H1 (cell line): ENCODE data around the gene FAM53A. TPM values are rescaled to one million over a fixed set of nuclear protein-coding genes. Genes with fewer than 3 reads are reported as not detected.

Experiments
- CTCF ChIA-PET: fragments of 300-600 bp; sonication (Branson Sonifier 250); formaldehyde crosslinking; loops from one replicate; lab custom pipeline; 2021; ENCODE audit not compliant: partially characterized antibody; lab: Charles Lee
- POLR2A ChIA-PET: fragments of 300-600 bp; sonication (Branson Sonifier 250); formaldehyde crosslinking; loops from one replicate; lab custom pipeline; 2021; ENCODE audit warnings: inconsistent platforms; ENCODE audit not compliant: partially characterized antibody; lab: Charles Lee
- DNase-seq, 2 experiments: peaks; one replicate each; pipeline versions ENCODE4 v3.0.0 to v3.0.0-alpha.2; 2010 to 2022; ENCODE audit warnings: low spot score in 2 of 2, low read depth in 1 of 2, mixed read lengths in 1 of 2
- FAIRE-seq: peaks from 2 replicates; lab custom pipeline; 2011; peaks lifted over from hg19 to GRCh38; lab: Jason Lieb, UNC
- H2AFZ ChIP-seq: 2 replicates; pipeline ENCODE4 v1.8.1; 2012; ENCODE audit warnings: low read length, inconsistent platforms
- H2AK5ac ChIP-seq: 2 replicates; pipeline ENCODE4 v1.6.1; 2013; ENCODE audit warnings: low read depth, low read length
- H2BK120ac ChIP-seq: replicated peaks from 2 replicates; pipeline ENCODE3; 2013; ENCODE audit warnings: low read depth, low read length, inconsistent platforms
- H2BK12ac ChIP-seq: 2 replicates; pipeline ENCODE4 v1.6.1; 2013; ENCODE audit warnings: low read depth, low read length
- H2BK15ac ChIP-seq: 2 replicates; pipeline ENCODE4 v1.6.1; 2013; ENCODE audit warnings: low read length
- H2BK20ac ChIP-seq: 2 replicates; pipeline ENCODE4 v1.6.1; 2013; ENCODE audit warnings: low read length
- H2BK5ac ChIP-seq: 2 replicates; pipeline ENCODE4 v1.6.1; 2013; ENCODE audit warnings: low read depth, low read length
- H3K14ac ChIP-seq: 2 replicates; pipeline ENCODE4 v1.6.1; 2013; ENCODE audit warnings: inconsistent platforms; ENCODE audit not compliant: insufficient read length
- H3K18ac ChIP-seq: 2 replicates; pipeline ENCODE4 v1.6.1; 2013; ENCODE audit warnings: low read length; ENCODE audit errors: extremely low read depth
- H3K23ac ChIP-seq: 2 replicates; pipeline ENCODE4 v1.6.1; 2013; ENCODE audit warnings: inconsistent platforms; ENCODE audit not compliant: insufficient read length
- H3K23me2 ChIP-seq: 2 replicates; pipeline ENCODE4 v1.6.1; 2013; ENCODE audit warnings: low read depth, low read length
- H3K27ac ChIP-seq: 2 replicates; pipeline ENCODE4 v1.6.1; 2011; ENCODE audit warnings: low read depth, low read length, inconsistent platforms
- H3K27me3 ChIP-seq, 4 experiments: replicated peaks in 1 of 4; 1 replicate in 1 of 4; 2 replicates in 3 of 4; pipeline versions ENCODE4 v1.6.1 to v1.8.1; 2011 to 2013; ENCODE audit warnings: low read length in 3 of 4, mild to moderate bottlenecking in 3 of 4, inconsistent platforms in 2 of 4, mixed read lengths in 2 of 4, moderate library complexity in 1 of 4; ENCODE audit not compliant: control insufficient read depth in 3 of 4, insufficient read depth in 3 of 4; ENCODE audit errors: extremely low read depth in 1 of 4
- H3K36me3 ChIP-seq, 4 experiments: 2 replicates each; pipeline versions ENCODE4 v1.6.1 to v1.8.1; 2011 to 2013; ENCODE audit warnings: mild to moderate bottlenecking in 4 of 4, low read length in 3 of 4, moderate library complexity in 2 of 4, control low read depth in 1 of 4, inconsistent platforms in 1 of 4; ENCODE audit not compliant: insufficient read depth in 4 of 4, control insufficient read depth in 2 of 4
- H3K4ac ChIP-seq: replicated peaks from 2 replicates; pipeline ENCODE3; 2013; ENCODE audit warnings: low read length, low read depth, mixed read lengths, inconsistent platforms; ENCODE audit not compliant: insufficient read length
- H3K4me1 ChIP-seq, 4 experiments: replicated peaks in 1 of 4; 1 replicate in 1 of 4; 2 replicates in 3 of 4; pipeline versions ENCODE4 v1.6.1 to v1.8.1; 2011 to 2013; ENCODE audit warnings: low read length in 3 of 4, inconsistent platforms in 2 of 4, mixed read lengths in 1 of 4; ENCODE audit not compliant: insufficient read depth in 4 of 4, control insufficient read depth in 3 of 4
- H3K4me2 ChIP-seq, 2 experiments: 2 replicates each; pipeline versions ENCODE4 v1.6.1 to v1.8.1; 2011 to 2013; ENCODE audit warnings: low read depth in 2 of 2, low read length in 2 of 2, control low read depth in 1 of 2, inconsistent platforms in 1 of 2, mild to moderate bottlenecking in 1 of 2; ENCODE audit not compliant: insufficient read depth in 1 of 2
- H3K4me3 ChIP-seq, 4 experiments: fragments of 200-600, 300-600 bp in 1 of 4; sonication (generic), shearing (Covaris generic), sonication (Bioruptor Twin) in 1 of 4; 2 replicates each; pipeline versions ENCODE4 v1.5.1 to v1.8.1; 2011 to 2016; ENCODE audit warnings: low read length in 4 of 4, low read depth in 3 of 4, control low read depth in 2 of 4, inconsistent platforms in 2 of 4, mild to moderate bottlenecking in 2 of 4, mixed read lengths in 1 of 4, moderate library complexity in 1 of 4; ENCODE audit not compliant: insufficient read depth in 2 of 4; ENCODE audit errors: extremely low read depth in 1 of 4
- H3K56ac ChIP-seq: replicated peaks from 2 replicates; pipeline ENCODE3; 2013; ENCODE audit warnings: low read depth, mild to moderate bottlenecking, mixed read lengths, low read length, inconsistent platforms; ENCODE audit not compliant: insufficient read length
- H3K79me1 ChIP-seq: 2 replicates; pipeline ENCODE4 v1.6.1; 2013; ENCODE audit warnings: low read depth, low read length, control low read depth
- H3K79me2 ChIP-seq, 2 experiments: 2 replicates each; pipeline versions ENCODE4 v1.6.1 to v1.8.1; 2012 to 2013; ENCODE audit warnings: low read length in 2 of 2, mild to moderate bottlenecking in 2 of 2, inconsistent platforms in 1 of 2; ENCODE audit not compliant: insufficient read depth in 2 of 2, control insufficient read depth in 1 of 2
- H3K9ac ChIP-seq, 4 experiments: replicated peaks in 1 of 4; 1 replicate in 1 of 4; 2 replicates in 3 of 4; pipeline versions ENCODE4 v1.6.1 to v1.8.1; 2011 to 2013; ENCODE audit warnings: low read depth in 3 of 4, low read length in 3 of 4, control low read depth in 2 of 4, mild to moderate bottlenecking in 2 of 4, moderate library complexity in 2 of 4, inconsistent platforms in 1 of 4; ENCODE audit errors: extremely low read depth in 1 of 4
- H3K9me3 ChIP-seq, 2 experiments: 2 replicates each; pipeline versions ENCODE4 v1.6.1 to v1.8.1; 2012 to 2013; ENCODE audit warnings: mild to moderate bottlenecking in 2 of 2, moderate library complexity in 2 of 2, control low read depth in 1 of 2, inconsistent platforms in 1 of 2, low read depth in 1 of 2, low read length in 1 of 2, mixed read lengths in 1 of 2; ENCODE audit not compliant: insufficient read depth in 2 of 2
- H4K20me1 ChIP-seq, 2 experiments: replicated peaks in 1 of 2; 2 replicates each; pipeline versions ENCODE3 to v1.8.1; 2011 to 2013; ENCODE audit warnings: inconsistent platforms in 2 of 2, low read length in 2 of 2, mild to moderate bottlenecking in 1 of 2; ENCODE audit not compliant: insufficient read depth in 2 of 2, control insufficient read depth in 1 of 2
- H4K5ac ChIP-seq: 2 replicates; pipeline ENCODE4 v1.6.1; 2013; ENCODE audit warnings: low read length, low read depth, mixed read lengths, inconsistent platforms; ENCODE audit not compliant: insufficient read length
- H4K8ac ChIP-seq: 2 replicates; pipeline ENCODE4 v1.8.0; 2013; ENCODE audit warnings: mild to moderate bottlenecking, moderate library complexity, low read length, inconsistent platforms; ENCODE audit not compliant: insufficient read depth; ENCODE audit errors: extremely low read depth
- H4K91ac ChIP-seq: replicated peaks from 2 replicates; pipeline ENCODE3; 2013; ENCODE audit warnings: low read length, mixed read lengths, inconsistent platforms; ENCODE audit not compliant: insufficient read length
- BCL11A ChIP-seq, 2 experiments: IDR thresholded peaks; one replicate each; pipeline ENCODE4 v1.6.1; 2011; ENCODE audit warnings: low read depth in 2 of 2, low read length in 2 of 2, mild to moderate bottlenecking in 2 of 2
- BRCA1 ChIP-seq: IDR thresholded peaks from 2 replicates; pipeline ENCODE4 v1.6.1; 2012; ENCODE audit warnings: low read depth, low read length, improper control_type of control experiment
- CHD1 ChIP-seq: IDR thresholded peaks from 2 replicates; pipeline ENCODE4 v1.6.1; 2012; ENCODE audit warnings: low read depth, low read length, improper control_type of control experiment
- KDM4A ChIP-seq: IDR thresholded peaks from one replicate; pipeline ENCODE4 v1.7.1; 2012; ENCODE audit warnings: low read depth, mild to moderate bottlenecking, moderate library complexity, low read length, inconsistent platforms; ENCODE audit not compliant: severe bottlenecking
- NANOG ChIP-seq: IDR thresholded peaks from 2 replicates; pipeline ENCODE4 v1.6.1; 2011; ENCODE audit warnings: low read length, low read depth, mild to moderate bottlenecking, inconsistent platforms; ENCODE audit not compliant: insufficient read depth, poor library complexity, severe bottlenecking
- PHF8 ChIP-seq: fragments of 200-600 bp; sonication (generic); conservative IDR thresholded peaks from 2 replicates; pipeline ENCODE4 v1.7.1; 2012; ENCODE audit warnings: low read depth, mild to moderate bottlenecking, inconsistent platforms, low read length, moderate library complexity
- RNF2 ChIP-seq: fragments of 200-900, 300-1000 bp; sonication (generic); IDR thresholded peaks from 2 replicates; pipeline ENCODE4 v1.7.1; 2016; ENCODE audit warnings: borderline replicate concordance, low read depth, mild to moderate bottlenecking, antibody characterized with exemption, low read length; ENCODE audit not compliant: poor library complexity, severe bottlenecking; ENCODE audit errors: missing control alignments
- RXRA ChIP-seq: IDR thresholded peaks from 2 replicates; pipeline ENCODE4 v1.6.1; 2011; ENCODE audit warnings: low read depth, mild to moderate bottlenecking, low read length, moderate library complexity; ENCODE audit not compliant: insufficient read depth
- USF2 ChIP-seq: IDR thresholded peaks from 2 replicates; pipeline ENCODE4 v1.6.1; 2011; ENCODE audit warnings: low read length, improper control_type of control experiment
- WGBS, 2 experiments: shearing (Covaris generic) in 1 of 2; methylation state at CpG; one replicate each; pipeline versions ENCODE4 v1.1.6 to v1.1.7; 2013 to 2015; ENCODE audit warnings: low lambda C conversion rate in 2 of 2, mixed read lengths in 2 of 2, inconsistent platforms in 1 of 2, low coverage in 1 of 2, missing lambda C conversion rate in 1 of 2; ENCODE audit not compliant: insufficient replicate concordance in 2 of 2, insufficient coverage in 1 of 2, insufficient read length in 1 of 2; ENCODE audit errors: extremely low coverage in 1 of 2, missing lambda C conversion rate in 1 of 2; 5-methylcytosine and 5-hydroxymethylcytosine counted together
- polyA plus RNA-seq, 7 experiments: library from polyadenylated mRNA; depleted of rRNA in 3 of 7; stranded (reverse) in 5 of 7; unstranded in 2 of 7; fragments of >200 nt in 5 of 7; fragments of 200-250 nt in 2 of 7; gene quantifications; 1 replicate in 5 of 7; 2 replicates in 1 of 7; 4 replicates in 1 of 7; pipeline versions ENCODE4 v1.2.1 to v1.2.3, GENCODE V29; 2011 to 2013; ENCODE audit warnings: missing spikeins in 2 of 7, mixed read lengths in 2 of 7
- total RNA-seq: library from RNA; stranded (reverse); fragmentation: NEBNext Ultra II Directional; extraction: Animal tissue kit (Norgen Biotek cat#: 25700); gene quantifications from 2 replicates; pipeline ENCODE4 v1.2.1, GENCODE V29; 2021

The FAM53A gene
- total and polyA plus RNA-seq, 2 of the 8 experiments (the other 6 are each of a cell fraction or from before 2014, with no cell fraction given) = 1.9 to 2.0 TPM

- Histone ChIP-seq H4K20me1 (no peaks in the 10 kb centered on the region), H3K9me3 (peaks cover 0 to 27% of the 10 kb centered on the region in 2 experiments; a peak in 2 of 4 replicates), H3K4ac (no peak overlapping the region), H3K14ac (no peak overlapping the region), H3K4me3 (no peak overlapping the region), H3K56ac (no peak overlapping the region), H3K36me3 (no peaks in the 10 kb centered on the region), H2BK120ac (no peak overlapping the region), H4K91ac (no peak overlapping the region), H2BK5ac (no peak overlapping the region), H2AFZ (no peak overlapping the region), H4K5ac (no peak overlapping the region), H4K8ac (no peak overlapping the region), H3K18ac (no peak overlapping the region), H3K9ac (no peak overlapping the region), H2BK15ac (no peak overlapping the region), H2AK5ac (no peak overlapping the region), H3K79me1 (no peaks in the 10 kb centered on the region), H2BK20ac (no peak overlapping the region), H3K4me2 (no peak overlapping the region), H2BK12ac (no peak overlapping the region), H3K4me1 (no peaks in the 10 kb centered on the region), H3K27me3 (no peaks in the 10 kb centered on the region), H3K27ac (no peak overlapping the region), H3K23ac (no peak overlapping the region), H3K23me2 (no peaks in the 10 kb centered on the region; the same call in 1 of the 2 replicates), H3K79me2 (no peaks in the 10 kb centered on the region)
- FAIRE-seq (no peak), DNase-seq (no peak)
- ChIA-PET CTCF (no interaction called here), POLR2A (no interaction called here)
- WGBS, 2 experiments = 92% methylated on average over 21 of the region's 21 CpGs; no CpG with 5 or more reads in 1 of the 2 experiments
- TF ChIP-seq PHF8 (no peak), RXRA (no peak), CHD1 (no peak), BRCA1 (no peak), USF2 (no peak), RNF2 (no peak), BCL11A (IDR thresholded peaks at IDR 0.05; ENCODE audit: low read depth in 2 of 2, low read length in 2 of 2) (no peak), KDM4A (no peak), NANOG (no peak)
Observed at GRCh38 chr4:1623821-1624518, 60.1 kb downstream of the FAM53A start.
